Astrocyte (in vitro differentiated cells and primary cell): ENCODE measurements around the gene FOXJ2.

Experiments used
- EZH2 ChIP-seq: IDR thresholded peaks from 2 replicates; pipeline ENCODE4 v1.6.1; 2012; ENCODE audit warnings: mild to moderate bottlenecking, low read length, inconsistent platforms; ENCODE audit not compliant: insufficient read depth
- TF ChIP-seq, protein P1 (sequence below): IDR thresholded peaks from 2 replicates; pipeline ENCODE4 v1.5.1; 2011; ENCODE audit warnings: low read depth, mild to moderate bottlenecking, inconsistent platforms, low read length, moderate library complexity; ENCODE audit not compliant: insufficient read depth

GRCh38 chr12:7991535-7991934, 41.0 kb upstream of the FOXJ2 start:
- TF ChIP-seq, protein P1, sequence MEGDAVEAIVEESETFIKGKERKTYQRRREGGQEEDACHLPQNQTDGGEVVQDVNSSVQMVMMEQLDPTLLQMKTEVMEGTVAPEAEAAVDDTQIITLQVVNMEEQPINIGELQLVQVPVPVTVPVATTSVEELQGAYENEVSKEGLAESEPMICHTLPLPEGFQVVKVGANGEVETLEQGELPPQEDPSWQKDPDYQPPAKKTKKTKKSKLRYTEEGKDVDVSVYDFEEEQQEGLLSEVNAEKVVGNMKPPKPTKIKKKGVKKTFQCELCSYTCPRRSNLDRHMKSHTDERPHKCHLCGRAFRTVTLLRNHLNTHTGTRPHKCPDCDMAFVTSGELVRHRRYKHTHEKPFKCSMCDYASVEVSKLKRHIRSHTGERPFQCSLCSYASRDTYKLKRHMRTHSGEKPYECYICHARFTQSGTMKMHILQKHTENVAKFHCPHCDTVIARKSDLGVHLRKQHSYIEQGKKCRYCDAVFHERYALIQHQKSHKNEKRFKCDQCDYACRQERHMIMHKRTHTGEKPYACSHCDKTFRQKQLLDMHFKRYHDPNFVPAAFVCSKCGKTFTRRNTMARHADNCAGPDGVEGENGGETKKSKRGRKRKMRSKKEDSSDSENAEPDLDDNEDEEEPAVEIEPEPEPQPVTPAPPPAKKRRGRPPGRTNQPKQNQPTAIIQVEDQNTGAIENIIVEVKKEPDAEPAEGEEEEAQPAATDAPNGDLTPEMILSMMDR = no peak
- no peak for TF ChIP-seq EZH2
